ENCODE measurements around the gene OSBPL6.
A peak's percentile ranks its signal among the peaks of the same experiment; 100 is the strongest.

The OSBPL6 gene

DNA sequence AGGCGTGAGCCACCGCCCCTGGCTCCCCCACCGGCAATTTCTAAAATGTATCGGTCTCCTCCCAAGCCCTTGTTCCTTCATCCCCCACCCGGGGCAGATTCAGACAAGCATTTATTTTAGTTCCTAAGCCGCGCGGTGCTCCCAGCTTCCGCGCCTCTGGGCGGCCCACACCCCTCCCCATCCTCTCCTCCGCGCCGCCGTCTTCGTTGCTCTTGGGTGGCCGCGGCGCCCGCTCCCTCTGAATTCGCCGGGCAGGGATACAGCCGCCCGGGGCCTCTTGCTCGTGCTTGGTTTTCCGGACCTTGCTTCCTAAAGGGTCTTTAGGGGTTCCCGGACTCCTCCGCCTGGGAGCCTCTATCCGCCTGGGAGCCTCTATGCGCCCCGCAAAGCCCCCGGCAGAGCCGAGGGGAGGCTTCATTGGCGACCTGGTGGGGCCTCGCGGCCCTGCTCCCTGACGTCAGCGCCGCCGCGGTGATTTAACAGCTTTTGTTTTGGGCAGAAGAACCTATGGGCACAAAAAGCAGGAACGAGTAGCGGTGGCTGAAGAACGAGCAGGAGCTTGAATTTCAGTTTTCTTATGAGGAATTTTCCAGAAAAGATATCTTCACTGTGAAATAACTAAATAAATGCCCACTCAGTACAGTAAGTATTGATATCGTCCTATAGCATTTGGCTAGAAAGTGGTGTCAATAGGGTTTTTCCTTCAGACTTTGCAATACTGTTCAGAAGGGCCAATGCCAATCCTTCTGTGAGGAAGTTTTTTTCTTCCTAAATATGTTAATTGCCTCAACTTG is 219.4 kb downstream of the OSBPL6 start:
- peak overlapping the region; percentile 79 for H3K4me3 ChIP-seq (replicated peaks; ENCODE audit: low read depth, low read length)
- H3K36me3 ChIP-seq (ENCODE audit: control insufficient read depth, insufficient read depth, low read length): no peaks in the 10 kb centered on the region; the same call in 1 of the 2 replicates
- TF ChIP-seq, protein P1, sequence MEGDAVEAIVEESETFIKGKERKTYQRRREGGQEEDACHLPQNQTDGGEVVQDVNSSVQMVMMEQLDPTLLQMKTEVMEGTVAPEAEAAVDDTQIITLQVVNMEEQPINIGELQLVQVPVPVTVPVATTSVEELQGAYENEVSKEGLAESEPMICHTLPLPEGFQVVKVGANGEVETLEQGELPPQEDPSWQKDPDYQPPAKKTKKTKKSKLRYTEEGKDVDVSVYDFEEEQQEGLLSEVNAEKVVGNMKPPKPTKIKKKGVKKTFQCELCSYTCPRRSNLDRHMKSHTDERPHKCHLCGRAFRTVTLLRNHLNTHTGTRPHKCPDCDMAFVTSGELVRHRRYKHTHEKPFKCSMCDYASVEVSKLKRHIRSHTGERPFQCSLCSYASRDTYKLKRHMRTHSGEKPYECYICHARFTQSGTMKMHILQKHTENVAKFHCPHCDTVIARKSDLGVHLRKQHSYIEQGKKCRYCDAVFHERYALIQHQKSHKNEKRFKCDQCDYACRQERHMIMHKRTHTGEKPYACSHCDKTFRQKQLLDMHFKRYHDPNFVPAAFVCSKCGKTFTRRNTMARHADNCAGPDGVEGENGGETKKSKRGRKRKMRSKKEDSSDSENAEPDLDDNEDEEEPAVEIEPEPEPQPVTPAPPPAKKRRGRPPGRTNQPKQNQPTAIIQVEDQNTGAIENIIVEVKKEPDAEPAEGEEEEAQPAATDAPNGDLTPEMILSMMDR (IDR thresholded peaks at IDR 0.05; ENCODE audit: insufficient read depth, low read length, poor library complexity, severe bottlenecking): no peak
- no peaks in the 10 kb centered on the region for H3K27me3 ChIP-seq (replicated peaks; ENCODE audit: control insufficient read depth, insufficient read depth, low read length)
- DNase-seq (ENCODE audit: extremely low read depth, insufficient read length): peak; percentile 89

DNA sequence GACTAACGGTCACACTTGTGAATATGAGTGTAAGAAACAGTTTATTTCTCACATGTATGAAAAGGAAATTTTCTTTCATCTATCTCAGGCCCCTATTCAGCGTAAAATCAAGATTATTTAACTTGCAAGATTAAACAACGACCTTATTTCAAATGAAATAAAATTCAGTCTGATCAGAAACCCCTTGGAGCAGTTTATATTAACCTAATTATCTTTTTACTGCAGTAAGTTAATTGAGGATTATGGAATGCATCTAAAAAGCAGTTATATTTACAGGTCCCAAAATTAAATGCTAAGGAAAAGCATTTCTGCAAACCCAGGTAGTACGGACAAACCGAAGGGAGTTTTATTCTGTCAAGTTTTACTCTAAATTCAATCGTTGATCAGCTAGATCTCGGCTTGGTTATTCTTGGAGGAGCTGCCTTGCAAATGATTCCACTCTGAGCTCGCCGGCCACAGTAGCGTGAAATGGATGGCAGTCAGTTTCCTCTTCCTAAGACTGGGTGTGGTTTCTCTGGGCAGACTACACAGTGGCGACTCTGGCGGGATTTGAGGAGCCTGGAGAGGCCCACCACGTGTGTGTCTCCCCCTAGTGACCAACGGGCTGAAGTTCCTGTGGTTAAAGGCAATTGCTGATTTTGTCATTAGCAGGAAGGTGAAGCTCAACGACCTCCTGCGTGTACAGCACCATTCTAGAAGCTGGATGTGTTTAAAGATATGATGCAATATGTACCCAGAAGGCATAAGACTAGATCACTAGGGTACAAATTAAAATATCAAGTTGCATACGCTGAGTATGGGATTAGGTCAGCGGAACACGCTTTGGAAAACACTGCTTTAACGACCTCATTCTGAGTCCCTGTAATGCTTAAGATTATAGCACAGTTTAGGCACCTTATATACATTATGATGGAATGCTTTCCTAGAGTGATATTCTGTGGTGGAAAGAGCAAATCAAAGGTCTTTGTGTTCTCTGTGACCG is 220.2 kb downstream of the OSBPL6 start:
- Histone ChIP-seq H3K4me3 (replicated peaks; ENCODE audit: low read depth, low read length) (peak overlapping the region; percentile 79), H3K27me3 (replicated peaks; ENCODE audit: control insufficient read depth, insufficient read depth, low read length) (no peaks in the 10 kb centered on the region), H3K36me3 (ENCODE audit: control insufficient read depth, insufficient read depth, low read length) (no peaks in the 10 kb centered on the region; the same call in 1 of the 2 replicates)
- TF ChIP-seq, protein P1 (IDR thresholded peaks at IDR 0.05; ENCODE audit: insufficient read depth, low read length, poor library complexity, severe bottlenecking): peak; percentile 90
- DNase-seq (ENCODE audit: extremely low read depth, insufficient read length): peak; percentile 79

DNA sequence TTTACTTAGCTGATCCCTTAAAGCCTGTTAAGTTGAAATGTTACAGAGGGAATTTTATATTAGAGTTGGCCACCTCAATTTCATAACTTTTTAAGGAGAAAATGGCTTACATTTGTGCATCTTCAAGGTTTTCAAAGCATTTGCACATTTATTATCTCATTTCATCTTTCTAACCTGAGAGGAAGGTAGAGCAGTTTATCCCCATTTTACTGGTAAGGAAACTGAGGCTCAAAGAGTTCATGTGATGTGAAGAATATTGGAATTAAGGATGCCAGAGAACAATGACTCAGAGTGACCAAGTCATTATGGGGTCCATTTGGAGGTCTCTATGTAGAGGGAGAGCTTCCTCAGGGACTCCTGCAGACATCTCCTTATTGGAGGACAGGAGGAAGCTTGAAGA is 221.7 kb downstream of the OSBPL6 start:
- TF ChIP-seq, protein P1 (IDR thresholded peaks at IDR 0.05; ENCODE audit: insufficient read depth, low read length, poor library complexity, severe bottlenecking): no peak
- Histone ChIP-seq H3K4me3 (replicated peaks; ENCODE audit: low read depth, low read length) (no peak overlapping the region), H3K36me3 (ENCODE audit: control insufficient read depth, insufficient read depth, low read length) (no peaks in the 10 kb centered on the region; the same call in 1 of the 2 replicates), H3K27me3 (replicated peaks; ENCODE audit: control insufficient read depth, insufficient read depth, low read length) (no peaks in the 10 kb centered on the region)
- no peak for DNase-seq (ENCODE audit: extremely low read depth, insufficient read length)

DNA sequence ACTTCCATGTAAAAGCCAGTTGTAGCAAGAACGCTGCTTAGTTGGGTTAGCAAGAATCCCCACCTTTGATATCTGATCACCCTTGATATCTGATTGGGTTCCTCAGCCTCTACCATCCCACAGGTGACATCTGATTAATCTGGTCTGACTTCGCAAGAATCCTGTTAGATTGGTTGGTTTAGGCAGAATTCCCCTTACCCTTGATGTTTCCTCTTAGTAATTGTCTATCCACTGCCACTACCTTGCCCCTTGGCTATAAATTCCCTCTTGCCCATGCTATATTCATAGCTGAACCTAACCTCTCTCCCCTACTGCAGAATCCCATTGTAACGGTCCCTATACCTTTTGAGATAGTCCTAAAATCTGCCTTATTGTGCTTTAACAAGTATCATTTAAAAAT is 223.6 kb downstream of the OSBPL6 start:
- Histone ChIP-seq H3K27me3 (replicated peaks; ENCODE audit: control insufficient read depth, insufficient read depth, low read length) (no peaks in the 10 kb centered on the region), H3K36me3 (ENCODE audit: control insufficient read depth, insufficient read depth, low read length) (no peaks in the 10 kb centered on the region; the same call in none of the 2 replicates), H3K4me3 (replicated peaks; ENCODE audit: low read depth, low read length) (no peak overlapping the region)
- TF ChIP-seq, protein P1 (IDR thresholded peaks at IDR 0.05; ENCODE audit: insufficient read depth, low read length, poor library complexity, severe bottlenecking): no peak
- DNase-seq (ENCODE audit: extremely low read depth, insufficient read length): no peak

DNA sequence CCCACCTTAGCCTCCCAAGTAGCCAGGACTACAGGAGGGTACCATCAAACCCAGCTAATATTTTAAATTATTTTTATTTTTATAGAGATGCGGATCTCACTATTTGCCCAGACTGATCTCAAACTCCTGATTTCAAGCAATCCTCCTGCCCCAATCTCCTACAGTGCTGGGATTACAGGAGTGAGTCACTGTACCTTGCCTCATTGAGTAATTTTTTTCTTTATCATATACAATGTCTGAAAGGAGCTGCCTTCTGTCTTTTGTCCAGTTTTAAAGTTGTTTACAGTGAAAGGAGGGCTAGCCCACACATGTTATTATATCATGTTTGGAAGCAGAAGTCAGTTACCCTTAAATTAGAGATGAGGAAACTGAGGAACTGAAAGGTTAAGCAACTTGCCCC is 224.1 kb downstream of the OSBPL6 start:
- H3K27me3 ChIP-seq (replicated peaks; ENCODE audit: control insufficient read depth, insufficient read depth, low read length): no peaks in the 10 kb centered on the region
- TF ChIP-seq, protein P1 (IDR thresholded peaks at IDR 0.05; ENCODE audit: insufficient read depth, low read length, poor library complexity, severe bottlenecking): no peak
- no peak for DNase-seq (ENCODE audit: extremely low read depth, insufficient read length)
- no peaks in the 10 kb centered on the region; the same call in none of the 2 replicates for H3K36me3 ChIP-seq (ENCODE audit: control insufficient read depth, insufficient read depth, low read length)
- H3K4me3 ChIP-seq (replicated peaks; ENCODE audit: low read depth, low read length): no peak overlapping the region

Measured in GM06990 (cell line).